IMR-90 (cell line): ENCODE measurements around the gene LPIN1. TPM values are rescaled to one million over a fixed set of nuclear protein-coding genes. Genes with fewer than 3 reads are reported as not detected.

ENCODE experiments used
- ATAC-seq: fragments of 200-7000 bp; cut with Tn5 transposase; 2 replicates; pipeline ENCODE4 v1.9.1; 2020; ENCODE audit warnings: low read depth, mild to moderate bottlenecking, moderate library complexity
- BruUV-seq: library from RNA; stranded (reverse); fragments of 400-500 nt; replicated peaks from 2 replicates; lab custom pipeline; 2021; lab: Mats Ljungman, UMichigan
- CTCF ChIA-PET: fragments of 300-600 bp; formaldehyde crosslinking; extraction: SDS; loops from one replicate; lab custom pipeline; 2021; ENCODE audit warnings: antibody characterized with exemption; lab: Yijun Ruan, JAX
- POLR2A ChIA-PET: fragments of 300-600 bp; sonication (Branson Sonifier 250); formaldehyde crosslinking; loops from one replicate; lab custom pipeline; 2022; ENCODE audit warnings: antibody characterized with exemption; ENCODE audit not compliant: unreplicated experiment; lab: Charles Lee
- DNase-seq: peaks from one replicate; pipeline ENCODE4 v3.0.0; 2013
- H2AFZ ChIP-seq: replicated peaks from 2 replicates; pipeline ENCODE3; 2013; ENCODE audit warnings: low read length, mild to moderate bottlenecking; ENCODE audit not compliant: poor library complexity
- H2AK5ac ChIP-seq: 2 replicates; pipeline ENCODE4 v1.6.1; 2013; ENCODE audit warnings: low read depth, low read length, inconsistent platforms
- H2AK9ac ChIP-seq: replicated peaks from 2 replicates; pipeline ENCODE3; 2013; ENCODE audit warnings: mild to moderate bottlenecking, low read depth, low read length, moderate library complexity; ENCODE audit not compliant: poor library complexity
- H2BK120ac ChIP-seq: 2 replicates; pipeline ENCODE4 v1.6.1; 2013; ENCODE audit warnings: low read depth, low read length, inconsistent platforms
- H2BK15ac ChIP-seq: 3 replicates; pipeline ENCODE4 v1.6.1; 2013; ENCODE audit warnings: low read depth, low read length, inconsistent platforms
- H2BK20ac ChIP-seq: 2 replicates; pipeline ENCODE4 v1.6.1; 2013; ENCODE audit warnings: low read depth, mild to moderate bottlenecking, inconsistent platforms, low read length, moderate library complexity
- H2BK5ac ChIP-seq: 2 replicates; pipeline ENCODE4 v1.6.1; 2013; ENCODE audit warnings: mild to moderate bottlenecking, low read depth, low read length, inconsistent platforms; ENCODE audit not compliant: poor library complexity, severe bottlenecking
- H3K14ac ChIP-seq: replicated peaks from 2 replicates; pipeline ENCODE4 v1.6.1; 2013; ENCODE audit warnings: low read depth, low read length, inconsistent platforms
- H3K18ac ChIP-seq: 2 replicates; pipeline ENCODE4 v1.6.1; 2013; ENCODE audit warnings: low read depth, low read length, control low read depth
- H3K23ac ChIP-seq: 2 replicates; pipeline ENCODE4 v1.6.1; 2013; ENCODE audit warnings: low read depth, low read length, inconsistent platforms
- H3K27ac ChIP-seq: 2 replicates; pipeline ENCODE4 v1.5.1; 2013; ENCODE audit warnings: mild to moderate bottlenecking, control low read depth, low read length; ENCODE audit not compliant: insufficient read depth
- H3K27me3 ChIP-seq: 2 replicates; pipeline ENCODE4 v1.6.1; 2013; ENCODE audit warnings: low read length; ENCODE audit not compliant: control insufficient read depth, insufficient read depth
- H3K36me3 ChIP-seq: 2 replicates; pipeline ENCODE4 v1.6.1; 2013; ENCODE audit warnings: low read length, mixed read lengths; ENCODE audit not compliant: control insufficient read depth, insufficient read depth
- H3K4ac ChIP-seq: 2 replicates; pipeline ENCODE4 v1.6.1; 2013; ENCODE audit warnings: low read depth, low read length, inconsistent platforms
- H3K4me1 ChIP-seq: 2 replicates; pipeline ENCODE4 v1.6.1; 2013; ENCODE audit warnings: low read length, mixed read lengths; ENCODE audit not compliant: control insufficient read depth, insufficient read depth
- H3K4me2 ChIP-seq: 2 replicates; pipeline ENCODE4 v1.6.1; 2013; ENCODE audit warnings: low read depth, mild to moderate bottlenecking, control low read depth, low read length, moderate library complexity
- H3K4me3 ChIP-seq: 2 replicates; pipeline ENCODE4 v1.5.1; 2013; ENCODE audit warnings: low read depth, mild to moderate bottlenecking, control low read depth, low read length, moderate library complexity; ENCODE audit not compliant: insufficient read depth
- H3K56ac ChIP-seq: 2 replicates; pipeline ENCODE4 v1.6.1; 2013; ENCODE audit warnings: low read length, inconsistent platforms; ENCODE audit not compliant: insufficient read depth; ENCODE audit errors: extremely low read depth
- H3K79me1 ChIP-seq, 2 experiments: 2 replicates each; pipeline ENCODE4 v1.6.1; 2013; ENCODE audit warnings: low read length in 2 of 2, inconsistent platforms in 1 of 2, low read depth in 1 of 2
- H3K9ac ChIP-seq: 2 replicates; pipeline ENCODE4 v1.6.1; 2013; ENCODE audit warnings: low read depth, low read length, control low read depth
- H3K9me1 ChIP-seq: 2 replicates; pipeline ENCODE4 v1.6.1; 2013; ENCODE audit warnings: low read length, inconsistent platforms; ENCODE audit not compliant: insufficient read depth
- H3K9me3 ChIP-seq: 2 replicates; pipeline ENCODE4 v1.6.1; 2013; ENCODE audit warnings: low read length; ENCODE audit not compliant: control insufficient read depth, insufficient read depth
- H4K20me1 ChIP-seq: 2 replicates; pipeline ENCODE4 v1.6.1; 2013; ENCODE audit warnings: low read length, inconsistent platforms; ENCODE audit not compliant: insufficient read depth
- H4K5ac ChIP-seq: 2 replicates; pipeline ENCODE4 v1.6.1; 2013; ENCODE audit warnings: mild to moderate bottlenecking, low read depth, low read length, control low read depth
- H4K8ac ChIP-seq, 2 experiments: 2 replicates each; pipeline ENCODE4 v1.6.1; 2013; ENCODE audit warnings: low read depth in 2 of 2, low read length in 2 of 2, control low read depth in 1 of 2, inconsistent platforms in 1 of 2
- H4K91ac ChIP-seq: 2 replicates; pipeline ENCODE4 v1.6.1; 2013; ENCODE audit warnings: low read depth, low read length, inconsistent platforms; ENCODE audit not compliant: insufficient read depth
- BHLHE40 ChIP-seq: fragments of 150-350 bp; IDR thresholded peaks from 2 replicates; pipeline ENCODE4 v1.6.1; 2016; ENCODE audit warnings: mild to moderate bottlenecking, low read depth, low read length
- CEBPB ChIP-seq: IDR thresholded peaks from 2 replicates; pipeline ENCODE4 v1.6.1; 2012; ENCODE audit warnings: low read depth, low read length, improper control_type of control experiment
- CHD1 ChIP-seq: IDR thresholded peaks from 2 replicates; pipeline ENCODE4 v1.6.1; 2012; ENCODE audit warnings: low read depth, low read length, improper control_type of control experiment
- FOS ChIP-seq: fragments of 150-350 bp; IDR thresholded peaks from 2 replicates; pipeline ENCODE4 v1.6.1; 2016; ENCODE audit warnings: low read depth, low read length
- MAFK ChIP-seq: IDR thresholded peaks from 2 replicates; pipeline ENCODE4 v1.6.1; 2012; ENCODE audit warnings: low read depth, low read length, improper control_type of control experiment
- MAZ ChIP-seq: IDR thresholded peaks from 2 replicates; pipeline ENCODE4 v1.6.1; 2012; ENCODE audit warnings: low read depth, mild to moderate bottlenecking, low read length, improper control_type of control experiment, moderate library complexity, borderline replicate concordance
- MXI1 ChIP-seq: IDR thresholded peaks from 2 replicates; pipeline ENCODE4 v1.6.1; 2012; ENCODE audit warnings: low read depth, mild to moderate bottlenecking, low read length, moderate library complexity, borderline replicate concordance
- NFE2L2 ChIP-seq: fragments of 150-350 bp; IDR thresholded peaks from 2 replicates; pipeline ENCODE4 v1.6.1; 2016; ENCODE audit warnings: low read depth, mild to moderate bottlenecking, low read length
- POLR2A ChIP-seq: IDR thresholded peaks from 2 replicates; pipeline ENCODE4 v1.6.1; 2012; ENCODE audit warnings: mild to moderate bottlenecking, low read depth, low read length
- RAD21 ChIP-seq: IDR thresholded peaks from 2 replicates; pipeline ENCODE4 v1.6.1; 2012; ENCODE audit warnings: low read length, improper control_type of control experiment
- SMC3 ChIP-seq: fragments of 150-350 bp; IDR thresholded peaks from 2 replicates; pipeline ENCODE4 v1.6.1; 2016; ENCODE audit warnings: low read depth, mild to moderate bottlenecking, antibody characterized with exemption, low read length, moderate library complexity
- WGBS, 2 experiments: methylation state at CpG; one replicate each; pipeline versions ENCODE4 v1.1.5 to v1.1.7; 2013; ENCODE audit warnings: missing lambda C conversion rate in 2 of 2; ENCODE audit not compliant: insufficient read length in 1 of 2; ENCODE audit errors: extremely low coverage in 2 of 2; 5-methylcytosine and 5-hydroxymethylcytosine counted together
- dilution Hi-C: fragments of 300-500 bp; cut with HindIII; formaldehyde crosslinking; loops from one replicate; pipeline ENCODE4 v1.14.3; 2018; ENCODE audit warnings: low sequenced_read_pairs; ENCODE audit not compliant: unreplicated experiment
- in situ Hi-C: fragments of 300-500 bp; cut with MboI; formaldehyde crosslinking; loops from 3 replicates; pipeline ENCODE4 v1.14.3; 2019; ENCODE audit warnings: low sequenced_read_pairs, inconsistent platforms, mixed read lengths
- intact Hi-C: fragments of 100-400 bp; cut with micrococcal nuclease; formaldehyde crosslinking; loops from 2 replicates; pipeline ENCODE4 v1.10.0; 2022
- polyA plus RNA-seq, 3 experiments: library from polyadenylated mRNA; depleted of rRNA; stranded (reverse); fragments of >200 nt; gene quantifications; 2 replicates each; pipeline ENCODE4 v1.2.3, GENCODE V29; 2012; ENCODE audit warnings: low replicate concordance in 1 of 3
- total RNA-seq: library from RNA; depleted of rRNA; stranded (reverse); fragments of >200 nt; gene quantifications from 2 replicates; pipeline ENCODE4 v1.2.3, GENCODE V29; 2012
- TF ChIP-seq, protein P1 (sequence below): fragments of 150-350 bp; IDR thresholded peaks from 2 replicates; pipeline ENCODE4 v1.6.1; 2016; ENCODE audit warnings: low read depth, mild to moderate bottlenecking, low read length, moderate library complexity, borderline replicate concordance

Gene LPIN1
- total and polyA plus RNA-seq, 2 of the 4 experiments (the other 2 are of a cell fraction) = 21.3 to 25.1 TPM

DNA sequence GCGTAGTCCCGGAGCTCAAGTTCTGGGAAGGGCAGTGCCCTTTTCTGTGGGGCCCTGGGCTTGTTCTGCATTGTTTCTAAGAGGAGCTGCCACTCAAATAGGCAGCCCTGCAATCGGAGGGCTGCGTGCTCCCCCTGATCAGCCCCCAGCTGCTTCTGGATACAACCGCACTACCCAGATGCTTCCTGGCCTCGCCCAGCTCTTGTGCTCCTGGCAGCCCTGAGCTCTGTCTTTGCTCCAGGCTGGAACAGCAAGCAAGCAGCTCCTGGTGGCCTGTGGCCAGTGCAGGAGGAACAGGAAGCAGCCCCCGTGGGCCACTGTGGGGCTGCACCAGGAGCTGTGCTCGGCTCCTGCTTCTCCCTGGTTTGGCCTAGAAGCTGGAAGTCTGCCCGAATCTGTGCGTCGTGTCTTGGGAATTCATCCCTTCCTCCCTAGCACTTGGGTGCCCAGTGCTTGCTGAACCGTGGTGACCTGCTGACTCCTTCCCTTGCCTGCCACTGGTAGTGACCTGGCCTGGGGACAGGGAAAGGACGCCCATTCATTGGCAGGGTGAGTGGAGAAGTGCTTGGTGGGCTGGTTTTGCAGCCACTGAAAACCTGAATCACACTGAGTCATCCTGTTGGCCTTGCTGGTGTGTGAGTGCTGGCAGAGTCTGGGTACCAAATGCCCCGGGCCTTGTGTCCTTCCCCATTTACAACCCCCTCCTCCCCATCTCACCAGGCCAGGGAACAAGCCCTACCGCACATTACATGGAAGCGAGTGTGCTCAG is 49.1 kb upstream of the LPIN1 start:
- Histone ChIP-seq H3K4me2 (no peak overlapping the region), H2BK15ac (peak overlapping the region; percentile 47; the same call in 2 of the 3 replicates), H2BK20ac (peak overlapping the region; percentile 69; the same call in 1 of the 2 replicates), H2BK5ac (peak overlapping the region; percentile 60), H4K20me1 (no peaks in the 10 kb centered on the region), H3K18ac (peak overlapping the region; percentile 6; the same call in 1 of the 2 replicates), H4K91ac (peak overlapping the region; percentile 54), H2BK120ac (peak overlapping the region; percentile 85), H3K79me1 (no peaks in the 10 kb centered on the region), H4K8ac (peak overlapping the region; percentile 7 to 60; a peak in 3 of 4 replicates), H3K56ac (no peak overlapping the region), H3K23ac (peak overlapping the region; percentile 59; the same call in 1 of the 2 replicates), H3K14ac (peak overlapping the region; percentile 85), H3K9me1 (peaks cover 13% of the 10 kb centered on the region; the same call in 1 of the 2 replicates), H3K4ac (peak overlapping the region; percentile 74), H2AK9ac (peak overlapping the region; percentile 94), H3K9ac (no peak overlapping the region), H3K4me3 (no peak overlapping the region), H3K9me3 (no peaks in the 10 kb centered on the region), H3K27me3 (no peaks in the 10 kb centered on the region), H3K4me1 (peaks cover 21% of the 10 kb centered on the region), H3K36me3 (no peaks in the 10 kb centered on the region), H2AFZ (peak overlapping the region; percentile 89), H3K27ac (peak overlapping the region; percentile 16), H2AK5ac (peak overlapping the region; percentile 74; the same call in 1 of the 2 replicates), H4K5ac (peak overlapping the region; percentile 10; the same call in 1 of the 2 replicates)
- CTCF ChIA-PET = interaction anchor here (0.7 to 1.9 kb wide), 3 partner anchors 9 to 82 kb away, joined by 3 to 7 read pairs (median 5); no protein-coding TSS in a partner anchor
- WGBS, 2 experiments = 62% methylated on average over 4 of the region's 16 CpGs; no CpG with 5 or more reads in 1 of the 2 experiments
- intact Hi-C loops = no loop called here
- BruUV-seq = no TSS peak
- peak; percentile 71 for DNase-seq
- dilution Hi-C loops = no loop called here
- peak; percentile 56 for ATAC-seq
- POLR2A ChIA-PET = no interaction called here
- in situ Hi-C loops = loop anchor here (5.0 kb wide), 1 partner anchor 45 kb away; no protein-coding TSS in a partner anchor
- no peak for TF ChIP-seq MAZ
- TF ChIP-seq FOS = peak; percentile 39; the same call in 1 of the 2 replicates
- TF ChIP-seq CEBPB = no peak
- peak; percentile 20; the same call in 1 of the 2 replicates for TF ChIP-seq NFE2L2
- no peak for TF ChIP-seq RAD21
- TF ChIP-seq, protein P1, sequence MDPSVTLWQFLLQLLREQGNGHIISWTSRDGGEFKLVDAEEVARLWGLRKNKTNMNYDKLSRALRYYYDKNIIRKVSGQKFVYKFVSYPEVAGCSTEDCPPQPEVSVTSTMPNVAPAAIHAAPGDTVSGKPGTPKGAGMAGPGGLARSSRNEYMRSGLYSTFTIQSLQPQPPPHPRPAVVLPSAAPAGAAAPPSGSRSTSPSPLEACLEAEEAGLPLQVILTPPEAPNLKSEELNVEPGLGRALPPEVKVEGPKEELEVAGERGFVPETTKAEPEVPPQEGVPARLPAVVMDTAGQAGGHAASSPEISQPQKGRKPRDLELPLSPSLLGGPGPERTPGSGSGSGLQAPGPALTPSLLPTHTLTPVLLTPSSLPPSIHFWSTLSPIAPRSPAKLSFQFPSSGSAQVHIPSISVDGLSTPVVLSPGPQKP = no peak
- TF ChIP-seq SMC3 = no peak
- TF ChIP-seq MAFK = peak; percentile 59; the same call in 1 of the 2 replicates
- no peak for TF ChIP-seq MXI1
- peak; percentile 1; the same call in 1 of the 2 replicates for TF ChIP-seq BHLHE40
- no peak for TF ChIP-seq CHD1
- no peak for TF ChIP-seq POLR2A
